Measurements from ENCODE around the gene GLIPR1L2.

Gene GLIPR1L2

DNA sequence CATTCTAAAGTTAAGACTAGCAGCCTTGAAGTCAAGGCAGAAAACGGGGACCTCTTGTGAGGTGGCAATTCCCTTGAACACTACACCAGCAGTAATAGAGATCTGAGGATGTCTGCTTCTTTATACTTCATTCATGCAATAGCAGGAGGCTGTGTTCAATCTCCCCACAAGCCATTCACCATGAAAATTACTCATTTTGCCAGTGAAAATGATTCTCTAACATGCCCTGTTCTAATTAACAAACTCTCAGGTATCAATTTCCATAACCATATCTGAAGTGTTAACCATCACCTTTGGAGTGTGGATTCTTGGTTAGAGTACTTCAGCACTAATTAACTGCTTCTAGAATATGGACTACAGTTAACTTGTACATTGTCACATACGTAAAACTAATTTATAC is 86.2 kb downstream of the GLIPR1L2 start:
- Histone ChIP-seq H3K36me3 (ENCODE audit: control insufficient read depth in 1 of 2, insufficient read depth in 2 of 2, low read depth in 1 of 2, low read length in 2 of 2) (no peaks in the 10 kb centered on the region), H2BK12ac (ENCODE audit: low read length in 2 of 2) (no peak overlapping the region), H4K8ac (ENCODE audit: low read length) (no peak overlapping the region), H2AK5ac (ENCODE audit: low read length, severe bottlenecking) (no peak overlapping the region), H2AFZ (ENCODE audit: low read depth, low read length) (no peak overlapping the region), H3K4me1 (ENCODE audit: control insufficient read depth, insufficient read depth, low read depth, low read length) (no peaks in the 10 kb centered on the region), H4K91ac (ENCODE audit: low read length) (no peak overlapping the region), H3K4me3 (ENCODE audit: insufficient read depth in 1 of 2, low read depth in 1 of 2, low read length in 2 of 2) (no peak overlapping the region), H3K4me2 (ENCODE audit: low read length, poor library complexity, severe bottlenecking) (no peak overlapping the region), H3K14ac (ENCODE audit: low read length in 2 of 2) (no peak overlapping the region), H3K27ac (ENCODE audit: low read length, poor library complexity, severe bottlenecking) (no peak overlapping the region), H3K18ac (ENCODE audit: low read depth in 1 of 2, low read length in 2 of 2) (no peak overlapping the region), H3K27me3 (ENCODE audit: control insufficient read depth in 1 of 2, insufficient read depth in 1 of 2, low read length in 2 of 2) (no peaks in the 10 kb centered on the region), H2BK15ac (ENCODE audit: low read depth, poor library complexity, severe bottlenecking) (no peak overlapping the region), H3K4ac (ENCODE audit: low read depth in 1 of 2, low read length in 2 of 2) (no peak overlapping the region), H3K23ac (ENCODE audit: low read length in 2 of 2) (no peak overlapping the region), H2BK120ac (ENCODE audit: low read depth, low read length) (no peak overlapping the region), H3K9ac (ENCODE audit: low read length) (no peak overlapping the region), H3K79me1 (replicated peaks; ENCODE audit: low read length, poor library complexity, severe bottlenecking) (no peaks in the 10 kb centered on the region), H2BK5ac (ENCODE audit: low read depth, low read length, poor library complexity, severe bottlenecking) (no peak overlapping the region), H3K9me3 (ENCODE audit: control insufficient read depth, low read length) (no peaks in the 10 kb centered on the region)
- 94% methylated on average over 2 of the region's 2 CpGs for WGBS
- DNase-seq: no peak

- Histone ChIP-seq H3K9me3 (ENCODE audit: control insufficient read depth, low read length) (no peaks in the 10 kb centered on the region), H2BK12ac (ENCODE audit: low read length in 2 of 2) (no peak overlapping the region), H3K9ac (ENCODE audit: low read length) (peak overlapping the region; percentile 68), H3K27ac (ENCODE audit: low read length, poor library complexity, severe bottlenecking) (no peak overlapping the region), H2AFZ (ENCODE audit: low read depth, low read length) (no peak overlapping the region), H2BK5ac (ENCODE audit: low read depth, low read length, poor library complexity, severe bottlenecking) (no peak overlapping the region), H2BK120ac (ENCODE audit: low read depth, low read length) (no peak overlapping the region), H3K14ac (ENCODE audit: low read length in 2 of 2) (no peak overlapping the region), H3K23ac (ENCODE audit: low read length in 2 of 2) (no peak overlapping the region), H3K4me3 (ENCODE audit: insufficient read depth in 1 of 2, low read depth in 1 of 2, low read length in 2 of 2) (no peak overlapping the region), H4K8ac (ENCODE audit: low read length) (no peak overlapping the region), H3K4ac (ENCODE audit: low read depth in 1 of 2, low read length in 2 of 2) (no peak overlapping the region), H2BK15ac (ENCODE audit: low read depth, poor library complexity, severe bottlenecking) (no peak overlapping the region), H3K79me1 (replicated peaks; ENCODE audit: low read length, poor library complexity, severe bottlenecking) (no peaks in the 10 kb centered on the region), H3K27me3 (ENCODE audit: control insufficient read depth in 1 of 2, insufficient read depth in 1 of 2, low read length in 2 of 2) (no peaks in the 10 kb centered on the region), H3K18ac (ENCODE audit: low read depth in 1 of 2, low read length in 2 of 2) (no peak overlapping the region), H2AK5ac (ENCODE audit: low read length, severe bottlenecking) (no peak overlapping the region), H3K4me1 (ENCODE audit: control insufficient read depth, insufficient read depth, low read depth, low read length) (peaks cover 1% of the 10 kb centered on the region), H3K4me2 (ENCODE audit: low read length, poor library complexity, severe bottlenecking) (no peak overlapping the region), H3K36me3 (ENCODE audit: control insufficient read depth in 1 of 2, insufficient read depth in 2 of 2, low read depth in 1 of 2, low read length in 2 of 2) (no peaks in the 10 kb centered on the region), H4K91ac (ENCODE audit: low read length) (no peak overlapping the region)
- peak; percentile 46 for DNase-seq
- 73% methylated on average over 4 of the region's 5 CpGs for WGBS
Observed at GRCh38 chr12:75478116-75478794, 87.4 kb downstream of the GLIPR1L2 start.

DNA sequence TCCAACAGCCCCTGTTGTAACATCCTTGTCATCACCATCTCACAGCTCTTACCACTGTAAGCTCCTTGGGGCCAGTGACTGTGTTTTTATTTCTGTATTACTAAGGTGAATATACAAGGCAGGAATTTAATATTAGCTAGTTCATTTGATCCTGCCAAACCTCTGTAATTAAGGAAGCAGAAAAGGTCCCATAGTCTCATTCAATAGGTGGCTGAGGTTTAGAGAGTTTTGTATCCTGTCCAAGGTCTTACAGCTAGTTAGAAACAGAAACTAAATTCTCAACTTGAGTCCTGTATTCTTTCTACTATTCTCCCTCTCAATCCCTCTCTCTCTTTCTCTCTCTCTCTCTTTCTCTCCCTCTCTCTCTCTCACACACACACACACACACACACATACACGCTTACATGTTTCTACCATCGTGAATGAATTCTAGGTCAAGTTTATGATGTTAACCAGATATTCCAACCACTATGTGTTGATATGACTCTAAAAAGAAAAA is 89.1 kb downstream of the GLIPR1L2 start:
- peak overlapping the region; percentile 80 for H4K91ac ChIP-seq (ENCODE audit: low read length)
- peak overlapping the region; percentile 97 for H2AK5ac ChIP-seq (ENCODE audit: low read length, severe bottlenecking)
- H3K4me1 ChIP-seq (ENCODE audit: control insufficient read depth, insufficient read depth, low read depth, low read length): peaks cover 3% of the 10 kb centered on the region
- H3K27me3 ChIP-seq (ENCODE audit: control insufficient read depth in 1 of 2, insufficient read depth in 1 of 2, low read length in 2 of 2): no peaks in the 10 kb centered on the region
- peak overlapping the region; percentile 52 for H2BK15ac ChIP-seq (ENCODE audit: low read depth, poor library complexity, severe bottlenecking)
- H3K4me3 ChIP-seq (ENCODE audit: insufficient read depth in 1 of 2, low read depth in 1 of 2, low read length in 2 of 2): peak overlapping the region in 1 of 2 experiments; percentile 87
- peak overlapping the region; percentile 93 for H3K27ac ChIP-seq (ENCODE audit: low read length, poor library complexity, severe bottlenecking)
- H3K36me3 ChIP-seq (ENCODE audit: control insufficient read depth in 1 of 2, insufficient read depth in 2 of 2, low read depth in 1 of 2, low read length in 2 of 2): peaks cover 0 to 3% of the 10 kb centered on the region in 2 experiments
- no peak overlapping the region for H3K23ac ChIP-seq (ENCODE audit: low read length in 2 of 2)
- H3K9ac ChIP-seq (ENCODE audit: low read length): peak overlapping the region; percentile 96
- H2BK12ac ChIP-seq (ENCODE audit: low read length in 2 of 2): peak overlapping the region; percentile 51 to 84
- DNase-seq: no peak
- no peak overlapping the region for H2AFZ ChIP-seq (ENCODE audit: low read depth, low read length)
- no peak overlapping the region for H3K4me2 ChIP-seq (ENCODE audit: low read length, poor library complexity, severe bottlenecking)
- H3K79me1 ChIP-seq (replicated peaks; ENCODE audit: low read length, poor library complexity, severe bottlenecking): no peaks in the 10 kb centered on the region
- H3K14ac ChIP-seq (ENCODE audit: low read length in 2 of 2): no peak overlapping the region
- H3K18ac ChIP-seq (ENCODE audit: low read depth in 1 of 2, low read length in 2 of 2): peak overlapping the region in 1 of 2 experiments; percentile 33
- no peaks in the 10 kb centered on the region for H3K9me3 ChIP-seq (ENCODE audit: control insufficient read depth, low read length)
- H2BK5ac ChIP-seq (ENCODE audit: low read depth, low read length, poor library complexity, severe bottlenecking): no peak overlapping the region
- no peak overlapping the region for H2BK120ac ChIP-seq (ENCODE audit: low read depth, low read length)
- H4K8ac ChIP-seq (ENCODE audit: low read length): peak overlapping the region; percentile 41
- no peak overlapping the region for H3K4ac ChIP-seq (ENCODE audit: low read depth in 1 of 2, low read length in 2 of 2)
- no CpG with 5 or more reads among the region's 2 CpGs for WGBS

DNA sequence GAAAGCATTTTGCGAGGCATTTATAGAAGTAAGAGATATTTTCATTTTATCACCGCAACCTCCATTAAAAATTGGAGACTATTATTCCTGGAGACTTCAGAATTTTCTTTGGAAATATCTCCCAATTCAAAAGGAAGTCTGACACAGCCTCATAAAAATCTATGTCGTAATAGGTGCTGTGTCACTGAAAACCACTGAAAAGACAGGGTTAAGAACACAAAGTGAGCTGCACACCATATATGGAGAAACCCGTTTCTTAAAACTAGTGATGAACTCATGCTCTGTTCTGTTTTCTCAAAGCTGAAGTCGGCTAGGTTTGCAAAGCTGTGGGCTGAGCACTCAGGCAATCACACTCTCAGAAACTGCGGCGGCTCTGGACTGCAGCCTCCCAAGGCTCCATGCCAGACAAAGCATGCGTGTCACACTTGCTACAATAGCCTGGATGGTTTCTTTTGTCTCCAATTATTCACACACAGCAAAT is 89.6 kb downstream of the GLIPR1L2 start, which contains the start of gene GLIPR1:
Gene GLIPR1, plus strand, starts transcription at position 287 of the 481 bp plus-strand sequence. Its CDS starts 126 bp downstream, at position 413.
- Histone ChIP-seq H2BK120ac (ENCODE audit: low read depth, low read length) (no peak within 1 kb of the TSS), H2BK12ac (ENCODE audit: low read length in 2 of 2) (peak within 1 kb of the TSS; percentile 51 to 84), H3K9me3 (ENCODE audit: control insufficient read depth, low read length) (no peaks in the 10 kb centered on the region), H4K91ac (ENCODE audit: low read length) (peak within 1 kb of the TSS; percentile 80), H3K27me3 (ENCODE audit: control insufficient read depth in 1 of 2, insufficient read depth in 1 of 2, low read length in 2 of 2) (no peaks in the 10 kb centered on the region), H3K9ac (ENCODE audit: low read length) (peak within 1 kb of the TSS; percentile 96), H3K4me3 (ENCODE audit: insufficient read depth in 1 of 2, low read depth in 1 of 2, low read length in 2 of 2) (peak within 1 kb of the TSS; percentile 20 to 87), H3K4ac (ENCODE audit: low read depth in 1 of 2, low read length in 2 of 2) (no peak within 1 kb of the TSS), H3K18ac (ENCODE audit: low read depth in 1 of 2, low read length in 2 of 2) (peak within 1 kb of the TSS in 1 of 2 experiments; percentile 83), H3K36me3 (ENCODE audit: control insufficient read depth in 1 of 2, insufficient read depth in 2 of 2, low read depth in 1 of 2, low read length in 2 of 2) (peaks cover 0 to 3% of the 10 kb centered on the region in 2 experiments), H2BK15ac (ENCODE audit: low read depth, poor library complexity, severe bottlenecking) (peak within 1 kb of the TSS; percentile 52), H2BK5ac (ENCODE audit: low read depth, low read length, poor library complexity, severe bottlenecking) (peak within 1 kb of the TSS; percentile 53), H3K23ac (ENCODE audit: low read length in 2 of 2) (no peak within 1 kb of the TSS), H3K14ac (ENCODE audit: low read length in 2 of 2) (no peak within 1 kb of the TSS), H3K79me1 (replicated peaks; ENCODE audit: low read length, poor library complexity, severe bottlenecking) (no peaks in the 10 kb centered on the region), H2AFZ (ENCODE audit: low read depth, low read length) (no peak within 1 kb of the TSS), H2AK5ac (ENCODE audit: low read length, severe bottlenecking) (peak within 1 kb of the TSS; percentile 97), H3K27ac (ENCODE audit: low read length, poor library complexity, severe bottlenecking) (peak within 1 kb of the TSS; percentile 93), H3K4me1 (ENCODE audit: control insufficient read depth, insufficient read depth, low read depth, low read length) (peaks cover 3% of the 10 kb centered on the region), H4K8ac (ENCODE audit: low read length) (peak within 1 kb of the TSS; percentile 41), H3K4me2 (ENCODE audit: low read length, poor library complexity, severe bottlenecking) (peak within 1 kb of the TSS; percentile 73)
- DNase-seq: peak; percentile 98
- WGBS: 11% methylated on average over 6 of the region's 8 CpGs

All from mesenchymal stem cell (in vitro differentiated cells and primary cell).